Smooth muscle cell of trachea (primary cell): ENCODE measurements around the gene CERS3. TPM values are rescaled to one million over a fixed set of nuclear protein-coding genes. Genes with fewer than 3 reads are reported as not detected.

Experiments
- total RNA-seq: library from RNA; depleted of rRNA; stranded (reverse); fragments of >200 nt; gene quantifications from 2 replicates; pipeline ENCODE4 v1.2.1, GENCODE V29; 2014

The CERS3 gene
- total RNA-seq: not detected in 2 replicates

DNA sequence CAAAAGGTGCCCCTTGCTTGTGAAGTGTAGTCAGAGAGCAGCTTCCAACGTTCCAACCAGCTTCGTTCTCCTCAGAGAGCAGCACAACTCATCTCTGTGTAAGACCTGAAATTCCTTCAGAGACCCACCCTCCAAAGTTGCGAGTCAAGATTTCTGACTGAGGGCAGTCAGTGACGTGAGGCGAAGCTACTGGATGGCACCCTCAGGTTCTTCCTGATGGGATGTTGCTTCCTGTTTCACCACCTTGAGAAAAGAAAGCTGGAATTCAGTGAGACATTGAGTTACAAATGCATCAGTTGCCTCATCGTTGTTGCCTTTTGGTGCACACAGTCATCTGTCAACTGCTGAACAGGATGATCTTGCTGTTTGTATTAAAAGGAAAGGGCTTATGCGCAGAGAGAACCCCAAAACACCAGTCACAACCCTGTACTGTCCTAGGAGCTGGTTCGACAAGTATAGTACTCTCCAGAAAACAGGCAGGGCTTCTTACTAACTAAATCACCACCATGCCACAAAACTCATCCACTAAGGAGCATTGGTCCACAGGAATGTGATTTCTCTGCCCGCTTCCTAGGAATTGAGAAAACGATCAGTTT, at the start of gene CERS3:
Gene CERS3, minus strand, starts transcription at position 118 of the 596 bp plus-strand sequence. CDS start 27,101 bp downstream, outside the sequence.

Other genes starting within 250 kb of the CERS3 start
- gene ADAMTS17, start 187.0 kb downstream of the CERS3 start, total RNA-seq: 0.15 and 0.17 TPM in 2 replicates
- 14.1 and 18.6 TPM in 2 replicates for gene LINS1, start 73.2 kb upstream of the CERS3 start, total RNA-seq
- 17.6 and 23.7 TPM in 2 replicates for gene ASB7, start 73.6 kb upstream of the CERS3 start, total RNA-seq